K562 (cell line): ENCODE measurements around the gene RNF138.

Experiments
- ARHGAP35 ChIP-seq: fragments of 450-650 bp; IDR thresholded peaks from 2 replicates; pipeline ENCODE4 v1.6.1; 2018; ENCODE audit not compliant: partially characterized antibody
- CTCF ChIP-seq, 3 experiments: IDR thresholded peaks in 2 of 3; conservative IDR thresholded peaks in 1 of 3; 2 replicates each; pipeline ENCODE4 v1.5.1; 2011 to 2012; ENCODE audit warnings: low read length in 3 of 3, mild to moderate bottlenecking in 3 of 3, control low read depth in 2 of 3, improper control_type of control experiment in 1 of 3, inconsistent platforms in 1 of 3, low read depth in 1 of 3, mixed read lengths in 1 of 3, moderate library complexity in 1 of 3; ENCODE audit not compliant: insufficient read depth in 2 of 3
- EP300 ChIP-seq: IDR thresholded peaks from 2 replicates; pipeline ENCODE4 v1.6.1; 2012; ENCODE audit warnings: low read length, improper control_type of control experiment
- HIVEP1 ChIP-seq: fragments of 250-450 bp; sonication (Bioruptor Pico); IDR thresholded peaks from 2 replicates; pipeline ENCODE4 v1.4.0; 2020; ENCODE audit warnings: mild to moderate bottlenecking
- KAT8 ChIP-seq: fragments of 450-650 bp; IDR thresholded peaks from 2 replicates; pipeline ENCODE4 v1.6.1; 2016; ENCODE audit warnings: low read depth, mild to moderate bottlenecking
- NKRF ChIP-seq: fragments of 450-650 bp; IDR thresholded peaks from 2 replicates; pipeline ENCODE4 v1.6.1; 2016; ENCODE audit warnings: borderline replicate concordance
- NONO ChIP-seq, 2 experiments: fragments of 200-400 bp in 1 of 2; fragments of 450-650 bp in 1 of 2; formaldehyde crosslinking in 1 of 2; IDR thresholded peaks; 2 replicates each; pipeline ENCODE4 v1.6.1; 2017; ENCODE audit warnings: low read depth in 2 of 2, mild to moderate bottlenecking in 2 of 2, moderate library complexity in 2 of 2, low read length in 1 of 2
- POLR2AphosphoS2 ChIP-seq: IDR thresholded peaks from 2 replicates; pipeline ENCODE4 v1.6.1; 2012; ENCODE audit warnings: low read length, improper control_type of control experiment
- RAD51 ChIP-seq: fragments of 450-650 bp; IDR thresholded peaks from 2 replicates; pipeline ENCODE4 v1.7.1; 2016; ENCODE audit warnings: low read depth, mild to moderate bottlenecking, borderline replicate concordance
- ZBTB8A ChIP-seq: fragments of 450-650 bp; IDR thresholded peaks from 2 replicates; pipeline ENCODE4 v1.6.1; 2018; ENCODE audit warnings: mild to moderate bottlenecking, moderate library complexity; ENCODE audit not compliant: partially characterized antibody
- ZFP36 ChIP-seq: fragments of 150-350 bp; IDR thresholded peaks from 2 replicates; pipeline ENCODE4 v1.6.1; 2018; ENCODE audit warnings: low read length, low read depth; ENCODE audit not compliant: partially characterized antibody
- ZKSCAN1 ChIP-seq: fragments of 150-350 bp; IDR thresholded peaks from 2 replicates; pipeline ENCODE4 v1.6.1; 2016; ENCODE audit warnings: low read depth, low read length

GRCh38 chr18:32135625-32136024 is 44.0 kb downstream of the RNF138 start:
- TF ChIP-seq RAD51 (no peak), POLR2AphosphoS2 (no peak), ZKSCAN1 (no peak), KAT8 (no peak), CTCF (IDR thresholded peaks at IDR 0.05 in 2 of 3, conservative IDR thresholded peaks at IDR 0.05 in 1 of 3; ENCODE audit: insufficient read depth in 2 of 3, low read depth in 1 of 3, low read length in 3 of 3) (no peak), HIVEP1 (CRISPR knock-in tag) (no peak), ZBTB8A (no peak), ZFP36 (no peak), NONO (IDR thresholded peaks at IDR 0.05; ENCODE audit: low read depth in 2 of 2, low read length in 1 of 2) (no peak), ARHGAP35 (no peak), EP300 (no peak), NKRF (no peak)
